Measurements from ENCODE around the gene CDNF. TPM values are rescaled to one million over a fixed set of nuclear protein-coding genes. Genes with fewer than 3 reads are reported as not detected.
A peak's percentile ranks its signal among the peaks of the same experiment; 100 is the strongest.

CDNF gene
- total and polyA plus RNA-seq, 2 donors from 2014 or later = 2.1 to 2.3 TPM

DNA sequence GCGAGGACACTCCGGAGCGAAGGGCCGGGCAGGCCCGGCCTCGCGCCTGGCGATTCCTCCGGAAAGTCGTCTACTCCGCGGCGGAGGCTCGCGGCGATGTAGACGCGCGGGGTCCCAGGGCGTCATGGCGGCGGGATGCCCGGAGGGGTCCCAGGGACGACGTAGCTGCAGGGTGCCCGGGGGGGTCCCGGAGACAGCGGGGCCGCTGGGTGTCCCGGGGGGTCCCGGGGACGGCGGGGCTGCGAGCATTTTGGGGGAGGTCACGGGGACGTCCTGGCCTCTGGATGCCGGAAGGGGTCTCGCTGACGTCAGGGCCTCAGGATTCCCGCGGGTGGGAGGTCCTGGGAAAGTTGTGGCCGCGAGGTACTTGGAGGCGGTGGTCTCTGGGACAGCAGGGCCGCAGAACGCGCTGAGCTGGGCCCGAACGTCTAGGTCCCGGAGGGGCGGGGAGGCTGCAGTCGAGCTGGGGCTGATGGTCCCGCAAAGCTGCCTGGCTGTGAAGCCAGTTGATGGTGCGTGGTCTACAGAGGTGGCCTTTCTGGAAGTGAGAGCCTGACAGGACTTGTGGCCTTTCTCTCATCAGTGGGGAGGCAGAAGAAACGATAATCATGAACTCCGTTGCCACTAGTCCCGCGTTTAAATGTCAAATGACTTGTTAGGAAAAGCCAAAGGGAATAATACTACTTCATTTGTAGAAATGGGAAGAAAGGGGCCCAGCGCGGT is 906 bp upstream of the CDNF start:
- FAIRE-seq = no peak
- peaks cover 2 to 12% (median 5%) of the 10 kb centered on the region in 3 donors for H3K4me1 ChIP-seq (ENCODE audit: control insufficient read depth in 2 of 3, insufficient read depth in 2 of 3, low read depth in 1 of 3, low read length in 3 of 3)
- intact Hi-C loops (cut with DNase I) = no loop called here

GRCh38 chr10:14837003-14837756 is 657 bp downstream of the CDNF start:
- Histone ChIP-seq H3K27ac (ENCODE audit: low read depth in 2 of 2, low read length in 2 of 2) (peak overlapping the region; percentile 92 to 97), H3K27me3 (ENCODE audit: control insufficient read depth, insufficient read depth, low read length) (no peaks in the 10 kb centered on the region), H3K4me3 (ENCODE audit: low read length in 3 of 3) (peak overlapping the region; percentile 67 to 91 (median 80)), H3K36me3 (ENCODE audit: control insufficient read depth in 2 of 3, insufficient read depth in 3 of 3, low read length in 3 of 3) (peaks cover 3 to 22% (median 12%) of the 10 kb centered on the region in 3 donors), H3K4me1 (ENCODE audit: control insufficient read depth in 2 of 3, insufficient read depth in 2 of 3, low read depth in 1 of 3, low read length in 3 of 3) (peaks cover 2 to 12% (median 5%) of the 10 kb centered on the region in 3 donors), H3K9me3 (ENCODE audit: control insufficient read depth in 2 of 3, insufficient read depth in 1 of 3, low read length in 3 of 3) (no peaks in the 10 kb centered on the region), H3K9ac (ENCODE audit: low read length in 3 of 3) (peak overlapping the region; percentile 44 to 94 (median 77))
- FAIRE-seq (no peak), DNase-seq (no peak)
- TF ChIP-seq, protein P1, sequence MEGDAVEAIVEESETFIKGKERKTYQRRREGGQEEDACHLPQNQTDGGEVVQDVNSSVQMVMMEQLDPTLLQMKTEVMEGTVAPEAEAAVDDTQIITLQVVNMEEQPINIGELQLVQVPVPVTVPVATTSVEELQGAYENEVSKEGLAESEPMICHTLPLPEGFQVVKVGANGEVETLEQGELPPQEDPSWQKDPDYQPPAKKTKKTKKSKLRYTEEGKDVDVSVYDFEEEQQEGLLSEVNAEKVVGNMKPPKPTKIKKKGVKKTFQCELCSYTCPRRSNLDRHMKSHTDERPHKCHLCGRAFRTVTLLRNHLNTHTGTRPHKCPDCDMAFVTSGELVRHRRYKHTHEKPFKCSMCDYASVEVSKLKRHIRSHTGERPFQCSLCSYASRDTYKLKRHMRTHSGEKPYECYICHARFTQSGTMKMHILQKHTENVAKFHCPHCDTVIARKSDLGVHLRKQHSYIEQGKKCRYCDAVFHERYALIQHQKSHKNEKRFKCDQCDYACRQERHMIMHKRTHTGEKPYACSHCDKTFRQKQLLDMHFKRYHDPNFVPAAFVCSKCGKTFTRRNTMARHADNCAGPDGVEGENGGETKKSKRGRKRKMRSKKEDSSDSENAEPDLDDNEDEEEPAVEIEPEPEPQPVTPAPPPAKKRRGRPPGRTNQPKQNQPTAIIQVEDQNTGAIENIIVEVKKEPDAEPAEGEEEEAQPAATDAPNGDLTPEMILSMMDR (IDR thresholded peaks at IDR 0.05; ENCODE audit: borderline replicate concordance, extremely low read depth, insufficient read depth) = no peak
- intact Hi-C loops (cut with DNase I) = no loop called here

More for the DNA sequence above, 906 bp upstream of the CDNF start:
- H3K9me3 ChIP-seq (ENCODE audit: control insufficient read depth in 2 of 3, insufficient read depth in 1 of 3, low read length in 3 of 3) = no peaks in the 10 kb centered on the region
- H3K9ac ChIP-seq (ENCODE audit: low read length in 3 of 3) = peak overlapping the region; percentile 72 to 85 (median 81)
- H3K27me3 ChIP-seq (ENCODE audit: control insufficient read depth, insufficient read depth, low read length) = no peaks in the 10 kb centered on the region
- H3K27ac ChIP-seq (ENCODE audit: low read depth in 2 of 2, low read length in 2 of 2) = peak overlapping the region; percentile 89 to 92
- TF ChIP-seq, protein P1 (IDR thresholded peaks at IDR 0.05; ENCODE audit: borderline replicate concordance, extremely low read depth, insufficient read depth) = no peak
- H3K4me3 ChIP-seq (ENCODE audit: low read length in 3 of 3) = peak overlapping the region; percentile 87 to 92 (median 91)
- peaks cover 3 to 37% (median 23%) of the 10 kb centered on the region in 3 donors for H3K36me3 ChIP-seq (ENCODE audit: control insufficient read depth in 2 of 3, insufficient read depth in 3 of 3, low read length in 3 of 3)
- DNase-seq = peak; percentile 71 to 86 (median 82)

- H3K27me3 ChIP-seq (ENCODE audit: control insufficient read depth, insufficient read depth, low read length) = no peaks in the 10 kb centered on the region
- H3K27ac ChIP-seq (ENCODE audit: low read depth in 2 of 2, low read length in 2 of 2) = no peak overlapping the region
- DNase-seq (no peak), FAIRE-seq (no peak)
- TF ChIP-seq, protein P1 (IDR thresholded peaks at IDR 0.05; ENCODE audit: borderline replicate concordance, extremely low read depth, insufficient read depth) = no peak
- no peak overlapping the region for H3K9ac ChIP-seq (ENCODE audit: low read length in 3 of 3)
- peaks cover 3 to 12% (median 5%) of the 10 kb centered on the region in 3 donors for H3K36me3 ChIP-seq (ENCODE audit: control insufficient read depth in 2 of 3, insufficient read depth in 3 of 3, low read length in 3 of 3)
- intact Hi-C loops (cut with DNase I) = no loop called here
- peaks cover 2 to 12% (median 5%) of the 10 kb centered on the region in 3 donors for H3K4me1 ChIP-seq (ENCODE audit: control insufficient read depth in 2 of 3, insufficient read depth in 2 of 3, low read depth in 1 of 3, low read length in 3 of 3)
- no peaks in the 10 kb centered on the region for H3K9me3 ChIP-seq (ENCODE audit: control insufficient read depth in 2 of 3, insufficient read depth in 1 of 3, low read length in 3 of 3)
- no peak overlapping the region for H3K4me3 ChIP-seq (ENCODE audit: low read length in 3 of 3)
Observed at GRCh38 chr10:14836208-14836607, 1.6 kb downstream of the CDNF start.

Measured in kidney (tissue), 14 donors.